Bone marrow (tissue), 2 donors: ENCODE measurements around the gene SLC6A18.
"Not testable (repeated sequence)": the region's sequence is repeated elsewhere in the genome, so short reads cannot be mapped to it uniquely, and the experiment has no call there.

ENCODE experiments used
- DNase-seq, 2 donors: peaks; one replicate each; lab custom pipeline; 2025; lab: John Stamatoyannopoulos, UW

The SLC6A18 gene

GRCh38 chr5:1254196-1254595 lies 29.0 kb downstream of the SLC6A18 start:
- DNase-seq: no peak

GRCh38 chr5:1255081-1255561 lies 29.9 kb downstream of the SLC6A18 start:
- no peak for DNase-seq

- DNase-seq: no peak
Observed at GRCh38 chr5:1256776-1257175, 31.6 kb downstream of the SLC6A18 start.

GRCh38 chr5:1257363-1257762 lies 32.2 kb downstream of the SLC6A18 start:
- no peak for DNase-seq

- no peak for DNase-seq
Observed at GRCh38 chr5:1257841-1258240, 32.7 kb downstream of the SLC6A18 start.

GRCh38 chr5:1259806-1260480 lies 34.8 kb downstream of the SLC6A18 start:
- no peak for DNase-seq

GRCh38 chr5:1261643-1262042 lies 36.5 kb downstream of the SLC6A18 start:
- no peak for DNase-seq

- no peak for DNase-seq
Observed at GRCh38 chr5:1262381-1262780, 37.2 kb downstream of the SLC6A18 start.

- DNase-seq: no peak
Observed at GRCh38 chr5:1264211-1264610, 39.0 kb downstream of the SLC6A18 start.

- DNase-seq: no peak
Observed at GRCh38 chr5:1265026-1265425, 39.8 kb downstream of the SLC6A18 start.

GRCh38 chr5:1265461-1266455 lies 40.6 kb downstream of the SLC6A18 start:
- DNase-seq: no peak

- no peak for DNase-seq
Observed at GRCh38 chr5:1266791-1267190, 41.6 kb downstream of the SLC6A18 start.

GRCh38 chr5:1267464-1267863 lies 42.3 kb downstream of the SLC6A18 start:
- DNase-seq: not testable (repeated sequence)

GRCh38 chr5:1268056-1268455 lies 42.9 kb downstream of the SLC6A18 start:
- DNase-seq: no peak

- DNase-seq: no peak
Observed at GRCh38 chr5:1268666-1269065, 43.5 kb downstream of the SLC6A18 start.

GRCh38 chr5:1270426-1270825 lies 45.2 kb downstream of the SLC6A18 start:
- no peak for DNase-seq

GRCh38 chr5:1270933-1271914 lies 46.0 kb downstream of the SLC6A18 start:
- no peak for DNase-seq

- no peak for DNase-seq
Observed at GRCh38 chr5:1272201-1272600, 47.0 kb downstream of the SLC6A18 start.

GRCh38 chr5:1273745-1274144 lies 48.6 kb downstream of the SLC6A18 start:
- no peak for DNase-seq

GRCh38 chr5:1274471-1274870 lies 49.3 kb downstream of the SLC6A18 start:
- DNase-seq: no peak
